ENCODE results near the gene PAM16.

Gene PAM16

DNA sequence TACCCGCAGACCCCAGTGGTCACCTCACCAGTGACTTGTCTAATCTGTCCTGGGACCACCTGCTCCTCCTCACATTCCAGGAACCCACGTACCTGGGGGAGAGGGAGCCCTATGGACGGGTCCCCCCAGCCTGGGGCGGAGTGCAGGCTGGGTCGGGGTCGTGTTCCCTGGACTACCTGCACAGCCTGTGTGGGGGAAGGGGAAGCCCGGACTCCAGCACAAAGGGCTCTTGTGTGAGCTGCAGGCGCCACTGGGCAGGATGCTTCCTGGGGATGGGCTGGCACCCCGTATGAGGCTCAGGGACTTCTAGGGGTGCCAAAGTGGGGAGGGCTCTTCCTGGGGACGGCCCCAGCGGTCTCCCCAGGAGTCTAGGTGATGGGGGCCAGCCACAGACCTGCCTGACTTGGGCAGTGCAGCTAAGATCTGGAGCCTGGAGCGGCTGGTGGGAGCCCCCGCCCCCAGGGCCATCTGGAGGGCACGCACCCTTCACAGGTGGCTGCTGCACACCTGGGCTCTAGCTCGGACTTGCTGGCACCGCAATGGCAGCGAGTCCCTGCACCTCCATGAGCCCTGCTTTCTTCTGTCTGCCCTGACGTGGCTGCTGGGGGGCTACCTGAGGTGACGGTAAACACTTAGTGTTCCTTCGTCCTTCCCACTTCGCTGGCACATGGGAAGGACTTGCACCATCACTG, 28.0 kb upstream of the PAM16 start:
- Histone ChIP-seq H3K27me3 (ENCODE audit: insufficient read depth, low read length) (no peaks in the 10 kb centered on the region), H2AFZ (ENCODE audit: low read depth, low read length) (no peak overlapping the region), H3K9me3 (ENCODE audit: low read length) (no peaks in the 10 kb centered on the region), H3K36me3 (ENCODE audit: insufficient read depth, low read length) (no peaks in the 10 kb centered on the region), H3K4me1 (ENCODE audit: insufficient read depth, low read length) (peaks cover 6% of the 10 kb centered on the region), H3K4me3 (ENCODE audit: low read length) (no peak overlapping the region)

GRCh38 chr16:4378161-4378666, 27.1 kb upstream of the PAM16 start:
- no peak overlapping the region for H3K4me3 ChIP-seq (ENCODE audit: low read length)
- H3K4me1 ChIP-seq (ENCODE audit: insufficient read depth, low read length): peaks cover 15% of the 10 kb centered on the region
- no peaks in the 10 kb centered on the region for H3K9me3 ChIP-seq (ENCODE audit: low read length)
- H3K27me3 ChIP-seq (ENCODE audit: insufficient read depth, low read length): no peaks in the 10 kb centered on the region
- no peak overlapping the region for H2AFZ ChIP-seq (ENCODE audit: low read depth, low read length)
- no peaks in the 10 kb centered on the region for H3K36me3 ChIP-seq (ENCODE audit: insufficient read depth, low read length)

DNA sequence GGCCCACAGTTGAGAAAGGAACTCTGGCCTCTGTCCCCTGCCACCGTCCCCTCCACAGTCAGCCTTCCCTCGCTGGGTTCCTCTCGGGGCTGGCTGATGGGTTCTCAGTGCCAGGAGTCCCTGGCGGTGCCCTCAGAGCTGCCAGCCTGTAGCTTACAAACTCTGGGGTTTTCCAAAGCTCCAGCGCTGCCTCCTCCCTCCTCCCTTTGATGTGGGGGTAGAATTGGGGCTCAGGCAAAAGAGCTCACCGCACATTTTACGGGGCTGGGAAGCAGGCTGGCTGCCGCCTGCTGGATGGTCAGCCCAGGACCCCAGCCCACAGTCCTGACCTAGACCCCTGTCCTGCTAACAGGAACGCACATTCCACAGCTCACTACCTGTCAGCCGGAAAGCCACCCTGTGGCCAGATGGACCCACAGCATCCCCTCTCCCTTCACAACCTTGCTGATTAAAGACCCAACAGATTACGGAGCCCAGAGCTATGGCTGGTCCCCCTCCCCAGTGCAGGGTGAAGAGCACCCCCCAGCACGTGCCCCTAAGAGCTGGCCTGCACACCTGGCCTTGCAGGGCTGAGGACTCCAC, 26.5 kb upstream of the PAM16 start:
- Histone ChIP-seq H3K9me3 (ENCODE audit: low read length) (no peaks in the 10 kb centered on the region), H3K27me3 (ENCODE audit: insufficient read depth, low read length) (no peaks in the 10 kb centered on the region), H3K36me3 (ENCODE audit: insufficient read depth, low read length) (no peaks in the 10 kb centered on the region), H3K4me3 (ENCODE audit: low read length) (no peak overlapping the region), H3K4me1 (ENCODE audit: insufficient read depth, low read length) (peaks cover 21% of the 10 kb centered on the region), H2AFZ (ENCODE audit: low read depth, low read length) (no peak overlapping the region)

GRCh38 chr16:4376893-4377572, 25.9 kb upstream of the PAM16 start:
- H3K27me3 ChIP-seq (ENCODE audit: insufficient read depth, low read length): no peaks in the 10 kb centered on the region
- no peaks in the 10 kb centered on the region for H3K9me3 ChIP-seq (ENCODE audit: low read length)
- H2AFZ ChIP-seq (ENCODE audit: low read depth, low read length): no peak overlapping the region
- no peaks in the 10 kb centered on the region for H3K36me3 ChIP-seq (ENCODE audit: insufficient read depth, low read length)
- H3K4me1 ChIP-seq (ENCODE audit: insufficient read depth, low read length): peaks cover 27% of the 10 kb centered on the region
- no peak overlapping the region for H3K4me3 ChIP-seq (ENCODE audit: low read length)

DNA sequence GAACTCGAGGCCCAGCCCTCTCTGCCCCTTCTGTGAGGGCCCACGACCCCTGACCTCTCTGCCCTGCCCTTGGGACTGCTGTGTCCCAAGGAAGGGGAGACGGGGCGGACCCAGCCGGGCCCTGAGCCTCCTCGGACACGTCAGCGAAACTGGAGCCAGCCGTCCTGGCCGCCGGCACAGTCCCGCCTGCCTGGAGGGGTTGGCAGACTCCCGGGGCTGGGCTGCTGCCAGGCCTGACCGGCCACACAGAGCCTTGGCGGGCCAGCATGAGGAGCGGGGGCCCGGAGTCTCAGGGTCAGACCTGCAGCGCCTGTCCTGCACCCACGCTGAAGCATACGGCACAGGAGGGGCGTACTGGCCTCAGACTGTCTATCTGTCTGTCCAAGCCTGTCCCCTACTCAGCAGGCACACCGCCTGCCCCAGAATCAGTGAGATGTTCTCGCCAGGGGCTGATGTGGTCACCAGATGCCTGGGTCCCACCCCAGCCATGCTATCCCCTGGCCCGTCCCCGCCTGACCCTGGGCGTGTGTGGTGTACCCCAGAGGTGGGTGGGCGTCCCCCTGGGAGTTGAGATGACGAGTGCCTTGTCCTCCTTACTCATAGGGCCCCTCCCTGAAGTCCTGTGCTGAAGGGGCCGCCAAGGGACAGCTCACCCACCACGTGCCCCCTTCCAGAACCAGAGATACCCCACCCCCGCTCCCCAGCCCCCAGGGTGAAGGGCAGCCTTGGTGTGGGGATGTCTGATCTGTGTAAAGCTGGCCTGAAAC, 25.2 kb upstream of the PAM16 start:
- Histone ChIP-seq H3K27me3 (ENCODE audit: insufficient read depth, low read length) (no peaks in the 10 kb centered on the region), H3K4me3 (ENCODE audit: low read length) (no peak overlapping the region), H3K36me3 (ENCODE audit: insufficient read depth, low read length) (no peaks in the 10 kb centered on the region), H3K4me1 (ENCODE audit: insufficient read depth, low read length) (peaks cover 28% of the 10 kb centered on the region), H3K9me3 (ENCODE audit: low read length) (no peaks in the 10 kb centered on the region), H2AFZ (ENCODE audit: low read depth, low read length) (no peak overlapping the region)

GRCh38 chr16:4375717-4376116, 24.6 kb upstream of the PAM16 start:
- H3K36me3 ChIP-seq (ENCODE audit: insufficient read depth, low read length): no peaks in the 10 kb centered on the region
- no peaks in the 10 kb centered on the region for H3K9me3 ChIP-seq (ENCODE audit: low read length)
- H3K4me3 ChIP-seq (ENCODE audit: low read length): no peak overlapping the region
- H3K27me3 ChIP-seq (ENCODE audit: insufficient read depth, low read length): no peaks in the 10 kb centered on the region
- peaks cover 34% of the 10 kb centered on the region for H3K4me1 ChIP-seq (ENCODE audit: insufficient read depth, low read length)
- H2AFZ ChIP-seq (ENCODE audit: low read depth, low read length): no peak overlapping the region

DNA sequence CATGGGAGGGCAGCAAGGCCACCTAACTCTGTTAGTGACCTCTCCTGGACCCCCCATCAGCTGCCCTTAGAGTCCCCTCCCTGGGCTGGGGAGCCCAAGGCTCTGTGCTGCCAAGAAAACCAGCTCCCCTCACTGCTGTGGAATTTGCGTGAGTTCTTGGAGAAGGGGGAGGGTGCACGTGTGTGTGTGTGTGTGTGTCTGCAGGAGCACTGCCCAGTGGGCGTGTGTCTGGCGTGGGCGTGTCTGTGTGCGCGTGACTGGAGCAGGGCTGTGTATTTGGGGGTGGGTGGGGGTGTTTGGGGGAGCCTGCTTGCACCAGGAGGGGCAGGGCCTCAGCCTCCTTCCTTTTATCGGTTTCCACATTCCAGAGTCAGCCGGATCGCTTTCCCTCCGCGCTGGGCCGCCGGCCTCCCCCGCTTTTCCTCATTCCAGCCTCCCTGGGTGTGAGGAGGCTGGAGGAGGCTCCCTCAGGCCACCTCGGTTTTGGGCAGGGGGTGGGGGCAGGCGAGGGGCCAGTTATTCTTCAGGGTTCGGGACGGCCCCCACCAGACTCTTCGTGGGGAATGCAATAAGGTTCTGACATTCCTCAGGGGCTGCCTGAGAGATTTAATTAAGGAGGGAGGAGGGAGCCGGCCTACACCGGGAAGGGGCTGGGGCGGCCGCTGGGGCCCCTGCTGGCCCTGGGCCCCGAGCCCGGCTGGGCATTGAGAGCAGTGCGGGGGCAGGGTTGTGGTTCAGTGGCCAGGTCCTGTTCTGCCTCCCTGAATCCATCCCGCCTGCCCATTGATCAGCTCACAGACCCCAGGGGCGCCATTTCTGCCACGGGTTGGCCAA, 23.0 kb upstream of the PAM16 start:
- peak overlapping the region; percentile 27 for H3K4me3 ChIP-seq (ENCODE audit: low read length)
- H2AFZ ChIP-seq (ENCODE audit: low read depth, low read length): no peak overlapping the region
- no peaks in the 10 kb centered on the region for H3K9me3 ChIP-seq (ENCODE audit: low read length)
- no peaks in the 10 kb centered on the region for H3K36me3 ChIP-seq (ENCODE audit: insufficient read depth, low read length)
- H3K4me1 ChIP-seq (ENCODE audit: insufficient read depth, low read length): peaks cover 37% of the 10 kb centered on the region
- H3K27me3 ChIP-seq (ENCODE audit: insufficient read depth, low read length): no peaks in the 10 kb centered on the region

- peak overlapping the region; percentile 27 for H3K4me3 ChIP-seq (ENCODE audit: low read length)
Observed at GRCh38 chr16:4373356-4373908, 22.3 kb upstream of the PAM16 start.

DNA sequence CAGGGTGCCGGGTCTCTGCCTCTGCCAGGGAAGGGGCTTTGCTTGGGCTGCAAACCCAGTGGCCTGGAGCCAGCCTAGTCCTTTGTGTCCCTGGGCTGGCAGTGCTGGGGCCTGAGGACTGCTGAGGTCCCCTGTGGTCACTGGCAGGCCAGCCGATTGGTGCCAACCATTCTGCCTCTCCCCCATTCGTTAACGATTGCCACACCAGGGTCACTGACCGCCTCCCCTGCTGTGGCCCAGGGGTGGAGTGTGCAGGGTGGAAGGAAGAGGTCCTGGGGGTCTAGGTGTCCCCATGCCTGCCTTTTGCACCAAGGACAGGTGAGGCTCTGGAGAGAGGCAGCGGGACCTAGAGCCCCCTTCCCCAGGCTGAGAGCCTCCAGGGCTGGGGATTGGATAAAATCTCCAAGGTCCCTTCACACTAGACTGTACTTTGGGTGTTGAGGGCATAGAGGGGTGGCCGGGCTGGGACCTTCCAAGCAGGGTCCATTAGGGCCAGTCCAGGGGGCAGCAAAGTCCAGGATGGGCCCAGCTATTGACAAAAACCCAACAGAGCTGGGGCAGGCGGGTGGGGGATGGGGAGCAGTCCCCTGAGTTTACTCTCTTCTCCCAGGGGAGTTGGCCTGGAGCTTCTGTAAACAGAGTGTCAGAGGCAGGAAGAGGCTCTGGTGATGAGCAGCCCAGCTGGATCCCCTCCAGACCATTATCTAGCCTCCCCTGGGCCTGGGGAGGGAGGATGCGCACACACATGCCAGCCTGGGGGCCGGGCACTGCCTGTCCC, 21.6 kb upstream of the PAM16 start:
- Histone ChIP-seq H3K4me1 (ENCODE audit: insufficient read depth, low read length) (peaks cover 37% of the 10 kb centered on the region), H3K9me3 (ENCODE audit: low read length) (no peaks in the 10 kb centered on the region), H3K4me3 (ENCODE audit: low read length) (peak overlapping the region; percentile 47)

More at GRCh38 chr16:4373356-4373908, 22.3 kb upstream of the PAM16 start:
- Histone ChIP-seq H3K9me3 (ENCODE audit: low read length) (no peaks in the 10 kb centered on the region), H3K4me1 (ENCODE audit: insufficient read depth, low read length) (peaks cover 37% of the 10 kb centered on the region), H3K27me3 (ENCODE audit: insufficient read depth, low read length) (no peaks in the 10 kb centered on the region), H3K36me3 (ENCODE audit: insufficient read depth, low read length) (no peaks in the 10 kb centered on the region), H2AFZ (ENCODE audit: low read depth, low read length) (no peak overlapping the region)

GRCh38 chr16:4372001-4372577, 21.0 kb upstream of the PAM16 start:
- Histone ChIP-seq H2AFZ (ENCODE audit: low read depth, low read length) (no peak overlapping the region), H3K36me3 (ENCODE audit: insufficient read depth, low read length) (no peaks in the 10 kb centered on the region), H3K9me3 (ENCODE audit: low read length) (no peaks in the 10 kb centered on the region), H3K4me1 (ENCODE audit: insufficient read depth, low read length) (peaks cover 37% of the 10 kb centered on the region), H3K4me3 (ENCODE audit: low read length) (peak overlapping the region; percentile 47), H3K27me3 (ENCODE audit: insufficient read depth, low read length) (no peaks in the 10 kb centered on the region)

More for the DNA sequence above, 21.6 kb upstream of the PAM16 start:
- Histone ChIP-seq H3K36me3 (ENCODE audit: insufficient read depth, low read length) (no peaks in the 10 kb centered on the region), H3K27me3 (ENCODE audit: insufficient read depth, low read length) (no peaks in the 10 kb centered on the region), H2AFZ (ENCODE audit: low read depth, low read length) (no peak overlapping the region)

GRCh38 chr16:4371357-4372000, 20.4 kb upstream of the PAM16 start, which contains the start of gene VASN:
Gene VASN (plus strand): TSS chr16:4371848. CDS start chr16:4380878, 9,030 bp downstream.
- Histone ChIP-seq H2AFZ (ENCODE audit: low read depth, low read length) (no peak within 1 kb of the TSS), H3K27me3 (ENCODE audit: insufficient read depth, low read length) (no peaks in the 10 kb centered on the region), H3K4me3 (ENCODE audit: low read length) (peak within 1 kb of the TSS; percentile 47), H3K36me3 (ENCODE audit: insufficient read depth, low read length) (no peaks in the 10 kb centered on the region), H3K4me1 (ENCODE audit: insufficient read depth, low read length) (peaks cover 37% of the 10 kb centered on the region), H3K9me3 (ENCODE audit: low read length) (no peaks in the 10 kb centered on the region)
